Esophagus muscularis mucosa (tissue), 3 donors: ENCODE data around the gene SIAH3.

Experiments
- CTCF ChIP-seq, 3 experiments: fragments of 200-600 bp in 2 of 3; fragments of 450-650 bp in 1 of 3; sonication (generic) in 2 of 3; IDR thresholded peaks; one replicate each; pipeline ENCODE4 v1.5.1; 2017 to 2019; ENCODE audit warnings: antibody characterized with exemption in 3 of 3, mild to moderate bottlenecking in 2 of 3, moderate library complexity in 1 of 3
- POLR2A ChIP-seq: fragments of 450-650 bp; IDR thresholded peaks from one replicate; pipeline ENCODE4 v1.6.1; 2017; ENCODE audit warnings: antibody characterized with exemption, moderate library complexity, mild to moderate bottlenecking, low read depth
- POLR2AphosphoS5 ChIP-seq, 2 donors: sonication (generic); formaldehyde crosslinking; IDR thresholded peaks; one replicate each; pipeline ENCODE4 v1.6.1; 2017; ENCODE audit warnings: antibody characterized with exemption in 2 of 2

GRCh38 chr13:45778882-45779281 lies 72.7 kb downstream of the SIAH3 start:
- TF ChIP-seq CTCF (IDR thresholded peaks at IDR 0.05) (no peak), POLR2A (no peak), POLR2AphosphoS5 (IDR thresholded peaks at IDR 0.05) (no peak)
